MCF 10A (cell line): ENCODE results near the gene PHF13. TPM values are rescaled to one million over a fixed set of nuclear protein-coding genes. Genes with fewer than 3 reads are reported as not detected.

Experiments used
- BruUV-seq: library from RNA; stranded (reverse); fragments of 400-500 nt; replicated peaks from 2 replicates; lab custom pipeline; 2021; lab: Mats Ljungman, UMichigan
- CTCF ChIA-PET: fragments of 300-600 bp; sonication (Branson Sonifier 250); formaldehyde crosslinking; extraction: SDS; loops from one replicate; lab custom pipeline; 2021; ENCODE audit warnings: antibody characterized with exemption, inconsistent platforms; lab: Yijun Ruan, JAX
- POLR2A ChIA-PET: fragments of 300-600, 350-650 bp; sonication (Branson Sonifier 250); formaldehyde crosslinking; extraction: SDS; loops from one replicate; lab custom pipeline; 2020; ENCODE audit warnings: antibody characterized with exemption, inconsistent platforms; lab: Yijun Ruan, JAX
- DNase-seq: peaks from one replicate; pipeline ENCODE4 v3.0.0-alpha.2; 2018; ENCODE audit not compliant: unreplicated experiment
- H3K27ac Mint-ChIP-seq: one replicate; pipeline ENCODE4 v1.8.0; 2022; ENCODE audit warnings: mild to moderate bottlenecking, low read depth, mixed read lengths; ENCODE audit not compliant: unreplicated experiment
- H3K27me3 Mint-ChIP-seq: one replicate; pipeline ENCODE4 v1.8.0; 2022; ENCODE audit warnings: mixed read lengths; ENCODE audit not compliant: insufficient read depth, unreplicated experiment
- H3K36me3 Mint-ChIP-seq: one replicate; pipeline ENCODE4 v1.8.0; 2022; ENCODE audit warnings: mild to moderate bottlenecking, moderate library complexity, mixed read lengths; ENCODE audit not compliant: insufficient read depth, unreplicated experiment
- H3K4me1 Mint-ChIP-seq: one replicate; pipeline ENCODE4 v1.8.0; 2022; ENCODE audit warnings: mixed read lengths; ENCODE audit not compliant: insufficient read depth, unreplicated experiment
- H3K4me3 Mint-ChIP-seq: one replicate; pipeline ENCODE4 v1.8.0; 2022; ENCODE audit warnings: mild to moderate bottlenecking, moderate library complexity, mixed read lengths; ENCODE audit not compliant: unreplicated experiment
- H3K9me3 Mint-ChIP-seq: one replicate; pipeline ENCODE4 v1.8.0; 2022; ENCODE audit warnings: mixed read lengths; ENCODE audit not compliant: unreplicated experiment
- intact Hi-C: fragments of 100-400 bp; cut with micrococcal nuclease; formaldehyde crosslinking; loops from 2 replicates; pipeline ENCODE4 v1.14.1; 2022
- total RNA-seq: library from RNA; stranded (reverse); gene quantifications from 2 replicates; pipeline ENCODE4 v1.2.3, GENCODE V29; 2022
- TF ChIP-seq, protein P1 (sequence below): fragments of 200-600 bp; IDR thresholded peaks from one replicate; pipeline ENCODE4 v1.8.0; 2022; ENCODE audit warnings: antibody characterized with exemption, mild to moderate bottlenecking; ENCODE audit not compliant: unreplicated experiment

The PHF13 gene
- total RNA-seq, 1 experiment from 2014 or later = 10.3 TPM

DNA sequence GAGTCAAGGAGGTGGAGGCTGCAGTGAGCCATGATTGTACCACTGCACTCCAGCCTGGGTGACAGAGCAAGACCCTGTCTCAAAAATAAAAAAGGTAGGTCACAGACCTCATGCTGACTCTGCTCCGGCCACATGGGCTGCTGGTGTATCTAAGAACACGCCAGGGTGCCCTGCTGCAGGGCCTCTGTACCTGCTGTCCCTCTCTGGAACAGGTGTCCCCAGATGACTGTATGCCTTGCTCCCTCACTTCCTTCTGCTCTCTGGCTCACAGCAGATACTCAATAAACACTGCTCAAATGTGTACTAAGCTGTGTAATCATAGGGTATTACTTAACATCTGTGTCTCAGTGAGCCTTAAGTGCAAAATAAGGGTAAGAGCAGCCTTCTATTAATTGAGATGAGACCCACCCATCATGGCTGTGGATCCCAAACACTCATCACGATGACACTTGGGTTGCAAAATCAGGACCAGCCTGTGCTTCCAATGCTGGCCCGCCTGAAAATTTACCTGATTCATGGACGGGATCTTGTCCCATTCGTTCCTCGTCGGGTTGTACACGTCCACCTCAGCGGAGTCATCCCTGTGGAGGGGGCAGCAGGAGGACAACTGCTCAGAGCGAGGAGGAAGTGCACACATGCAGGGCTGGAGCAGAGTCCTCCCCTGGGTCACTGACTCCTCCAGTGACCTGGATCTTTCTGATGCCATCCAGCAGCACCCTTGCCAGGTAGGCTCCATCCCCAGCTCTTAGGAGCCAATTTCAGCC, 18.4 kb upstream of the PHF13 start:
- no peaks in the 10 kb centered on the region for H3K27me3 Mint-ChIP-seq
- no peak overlapping the region for H3K4me3 Mint-ChIP-seq
- H3K36me3 Mint-ChIP-seq = peaks cover 84% of the 10 kb centered on the region
- intact Hi-C loops = no loop called here
- TF ChIP-seq, protein P1, sequence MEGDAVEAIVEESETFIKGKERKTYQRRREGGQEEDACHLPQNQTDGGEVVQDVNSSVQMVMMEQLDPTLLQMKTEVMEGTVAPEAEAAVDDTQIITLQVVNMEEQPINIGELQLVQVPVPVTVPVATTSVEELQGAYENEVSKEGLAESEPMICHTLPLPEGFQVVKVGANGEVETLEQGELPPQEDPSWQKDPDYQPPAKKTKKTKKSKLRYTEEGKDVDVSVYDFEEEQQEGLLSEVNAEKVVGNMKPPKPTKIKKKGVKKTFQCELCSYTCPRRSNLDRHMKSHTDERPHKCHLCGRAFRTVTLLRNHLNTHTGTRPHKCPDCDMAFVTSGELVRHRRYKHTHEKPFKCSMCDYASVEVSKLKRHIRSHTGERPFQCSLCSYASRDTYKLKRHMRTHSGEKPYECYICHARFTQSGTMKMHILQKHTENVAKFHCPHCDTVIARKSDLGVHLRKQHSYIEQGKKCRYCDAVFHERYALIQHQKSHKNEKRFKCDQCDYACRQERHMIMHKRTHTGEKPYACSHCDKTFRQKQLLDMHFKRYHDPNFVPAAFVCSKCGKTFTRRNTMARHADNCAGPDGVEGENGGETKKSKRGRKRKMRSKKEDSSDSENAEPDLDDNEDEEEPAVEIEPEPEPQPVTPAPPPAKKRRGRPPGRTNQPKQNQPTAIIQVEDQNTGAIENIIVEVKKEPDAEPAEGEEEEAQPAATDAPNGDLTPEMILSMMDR = no peak
- no peak for DNase-seq
- ChIA-PET POLR2A (interaction anchor here (0.6 kb wide), 1 partner anchor 1188 kb away, joined by 3 read pairs; no protein-coding TSS in a partner anchor), CTCF (no interaction called here)
- no peaks in the 10 kb centered on the region for H3K9me3 Mint-ChIP-seq
- H3K27ac Mint-ChIP-seq = no peak overlapping the region
- no TSS peak for BruUV-seq
- peaks cover 14% of the 10 kb centered on the region for H3K4me1 Mint-ChIP-seq

DNA sequence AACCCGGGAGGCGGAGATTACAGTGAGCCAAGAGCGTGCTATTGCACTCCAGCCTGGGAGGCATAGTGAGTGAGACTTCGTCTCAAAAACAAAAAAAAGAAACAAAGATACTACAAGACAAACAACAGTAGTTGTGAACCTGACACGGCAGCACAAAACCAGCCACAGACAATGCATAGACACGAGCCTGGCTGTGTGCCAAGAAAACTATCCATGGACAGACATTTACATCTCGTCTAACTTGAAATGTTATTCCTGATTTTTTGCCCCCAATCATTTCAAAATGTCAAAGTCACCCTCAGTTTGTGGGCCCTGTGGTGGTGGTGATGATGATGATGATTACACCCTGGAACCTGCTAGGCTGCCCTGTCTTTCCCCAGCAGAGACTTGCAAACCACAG, 17.2 kb upstream of the PHF13 start:
- CTCF ChIA-PET = interaction anchor here (0.5 kb wide), 1 partner anchor 9 kb away, joined by 3 read pairs; no protein-coding TSS in a partner anchor
- H3K27me3 Mint-ChIP-seq = no peaks in the 10 kb centered on the region
- TF ChIP-seq, protein P1 = no peak
- H3K36me3 Mint-ChIP-seq = peaks cover 82% of the 10 kb centered on the region
- no peak overlapping the region for H3K4me3 Mint-ChIP-seq
- no peak overlapping the region for H3K27ac Mint-ChIP-seq
- peaks cover 17% of the 10 kb centered on the region for H3K4me1 Mint-ChIP-seq
- H3K9me3 Mint-ChIP-seq = no peaks in the 10 kb centered on the region
- intact Hi-C loops = no loop called here
- POLR2A ChIA-PET = no interaction called here
- DNase-seq = no peak
- no TSS peak for BruUV-seq

DNA sequence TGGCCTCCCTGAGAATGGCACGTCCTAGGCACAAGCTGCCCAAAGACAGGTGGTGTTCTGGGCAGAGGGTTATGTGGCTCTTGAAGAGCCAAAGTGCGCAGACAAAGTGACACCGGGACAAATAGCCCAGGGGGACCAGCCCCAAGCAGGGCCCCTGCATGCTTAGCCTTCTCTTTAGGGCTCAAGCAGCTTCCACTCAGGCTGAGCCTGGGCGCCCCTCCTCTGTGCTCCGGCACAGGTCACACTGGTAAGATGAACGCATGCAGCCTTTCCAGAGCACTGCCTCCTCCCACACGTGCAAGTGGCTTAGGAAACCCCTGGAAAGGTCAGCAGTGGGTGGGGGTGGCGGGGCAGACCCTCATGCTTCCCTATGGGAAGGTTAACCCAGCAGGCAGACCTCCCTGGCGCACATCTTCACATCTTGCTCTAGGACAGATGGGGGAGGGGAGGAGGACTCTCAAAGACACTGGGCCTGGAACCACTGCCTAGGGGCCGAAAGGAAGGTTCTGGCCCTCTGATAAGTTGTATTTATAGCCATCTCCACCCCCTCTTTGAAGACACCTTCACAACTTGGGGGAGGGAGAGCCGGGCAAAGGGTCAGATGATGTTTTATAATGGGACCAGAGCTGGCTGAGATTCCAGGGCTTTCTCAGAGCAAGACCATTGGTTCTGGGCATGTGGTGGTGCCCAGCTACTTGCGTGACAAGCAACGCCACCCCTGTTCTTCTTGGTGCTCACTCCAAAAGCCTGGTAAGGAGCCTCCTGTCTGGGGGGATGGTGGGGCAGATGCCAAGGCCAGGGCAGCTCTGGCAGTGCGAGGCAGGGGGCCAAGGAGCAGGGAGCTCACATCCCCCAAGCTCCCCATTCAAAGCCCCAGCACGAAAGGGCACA, 16.4 kb upstream of the PHF13 start:
- ChIA-PET POLR2A (interaction anchor here (1.1 to 7.4 kb wide), 4 partner anchors 9 to 205 kb away, joined by 3 to 103 read pairs (median 10); partner anchors contain the start of gene ZBTB48), CTCF (interaction anchor here (1.0 to 1.2 kb wide), 2 partner anchors 12 to 37 kb away, joined by 3 read pairs; no protein-coding TSS in a partner anchor)
- H3K27ac Mint-ChIP-seq = no peak overlapping the region
- H3K4me1 Mint-ChIP-seq = peaks cover 17% of the 10 kb centered on the region
- intact Hi-C loops = no loop called here
- DNase-seq = no peak
- no peaks in the 10 kb centered on the region for H3K9me3 Mint-ChIP-seq
- peaks cover 85% of the 10 kb centered on the region for H3K36me3 Mint-ChIP-seq
- H3K27me3 Mint-ChIP-seq = no peaks in the 10 kb centered on the region
- no TSS peak for BruUV-seq
- TF ChIP-seq, protein P1 = no peak
- no peak overlapping the region for H3K4me3 Mint-ChIP-seq

DNA sequence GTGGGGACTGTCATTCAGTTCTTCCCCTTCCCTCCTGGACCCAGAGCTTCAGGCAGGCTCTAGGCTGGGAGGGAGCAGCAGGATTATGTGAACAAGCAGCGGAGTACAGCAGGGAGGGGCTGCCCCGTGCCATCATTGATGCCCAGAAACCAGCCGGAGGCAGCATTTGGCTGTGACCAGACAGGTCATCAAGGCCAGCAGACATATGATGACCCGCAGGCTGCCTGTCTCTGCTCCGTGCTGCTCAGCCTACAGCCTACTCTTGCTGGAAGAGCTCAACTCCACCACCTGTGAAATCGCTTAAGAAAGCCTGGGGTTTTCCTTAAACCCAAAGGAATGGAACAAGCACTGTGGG, 15.8 kb upstream of the PHF13 start:
- no peaks in the 10 kb centered on the region for H3K9me3 Mint-ChIP-seq
- H3K27ac Mint-ChIP-seq = no peak overlapping the region
- DNase-seq = no peak
- TF ChIP-seq, protein P1 = no peak
- intact Hi-C loops = no loop called here
- no peaks in the 10 kb centered on the region for H3K27me3 Mint-ChIP-seq
- CTCF ChIA-PET = interaction anchor here (1.0 to 1.2 kb wide), 2 partner anchors 13 to 37 kb away, joined by 3 read pairs; no protein-coding TSS in a partner anchor
- peaks cover 80% of the 10 kb centered on the region for H3K36me3 Mint-ChIP-seq
- no TSS peak for BruUV-seq
- POLR2A ChIA-PET = interaction anchor here (1.1 to 7.4 kb wide), 4 partner anchors 9 to 205 kb away, joined by 3 to 103 read pairs (median 10); partner anchors contain the start of gene ZBTB48
- H3K4me3 Mint-ChIP-seq = no peak overlapping the region
- H3K4me1 Mint-ChIP-seq = peaks cover 17% of the 10 kb centered on the region
